Measurements from ENCODE around the gene GFI1B. TPM values are rescaled to one million over a fixed set of nuclear protein-coding genes. Genes with fewer than 3 reads are reported as not detected.

Gene GFI1B
- polyA plus RNA-seq, 2 of the 4 experiments (the other 2 are of a cell fraction): 0.09 TPM; not detected in 1

GRCh38 chr9:132988244-132989013 is 9.9 kb downstream of the GFI1B start:
- no peak for FAIRE-seq
- Histone ChIP-seq H3K4me2 (no peak overlapping the region), H3K4me3 (no peak overlapping the region), H3K4me1 (no peaks in the 10 kb centered on the region), H3K27ac (no peak overlapping the region), H3K9me3 (no peaks in the 10 kb centered on the region)
- TF ChIP-seq NR3C1 (IDR thresholded peaks at IDR 0.05) (no peak), CBX8 (IDR thresholded peaks at IDR 0.05) (no peak), PHF8 (IDR thresholded peaks at IDR 0.05; ENCODE audit: borderline replicate concordance, low read depth) (no peak), RARB (CRISPR knock-in tag; IDR thresholded peaks at IDR 0.05) (no peak), ESRRA (IDR thresholded peaks at IDR 0.05; ENCODE audit: borderline replicate concordance, low read length) (no peak), E2F6 (IDR thresholded peaks at IDR 0.05; ENCODE audit: borderline replicate concordance, low read depth) (no peak), HDAC2 (IDR thresholded peaks at IDR 0.05) (no peak), CTCF (IDR thresholded peaks at IDR 0.05) (no peak), USF2 (IDR thresholded peaks at IDR 0.05) (no peak), MAX (IDR thresholded peaks at IDR 0.05) (no peak), FOXS1 (CRISPR knock-in tag; IDR thresholded peaks at IDR 0.05) (no peak), KDM1A (IDR thresholded peaks at IDR 0.05; ENCODE audit: low read depth) (no peak), FOSB (CRISPR knock-in tag; IDR thresholded peaks at IDR 0.05) (no peak), HES2 (IDR thresholded peaks at IDR 0.05) (no peak), KDM5A (IDR thresholded peaks at IDR 0.05) (no peak), EP300 (IDR thresholded peaks at IDR 0.05) (no peak), EHF (CRISPR knock-in tag; IDR thresholded peaks at IDR 0.05) (no peak)
- no peak for ATAC-seq
- POLR2A ChIA-PET: no interaction called here
- CTCF ChIA-PET: interaction anchor here (1.1 to 7.3 kb wide), 5 partner anchors 11 to 34 kb away, joined by 3 to 40 read pairs (median 7); partner anchors contain the start of gene GFI1B
- DNase-seq (ENCODE audit: low read depth in 1 of 2, low spot score in 1 of 2): no peak
- WGBS (ENCODE audit: missing lambda C conversion rate): 56% methylated on average over 14 of the region's 14 CpGs

GRCh38 chr9:132989014-132989310 is 10.5 kb downstream of the GFI1B start:
- 82% methylated on average over 13 of the region's 13 CpGs for WGBS (ENCODE audit: missing lambda C conversion rate)
- no peak overlapping the region for H3K4me3 ChIP-seq
- H3K4me1 ChIP-seq: no peaks in the 10 kb centered on the region
- no peak overlapping the region for H3K4me2 ChIP-seq
- CTCF ChIA-PET: interaction anchor here (1.9 to 7.3 kb wide), 3 partner anchors 12 to 33 kb away, joined by 7 to 40 read pairs (median 9); partner anchors contain the start of gene GFI1B
- POLR2A ChIA-PET: no interaction called here
- ATAC-seq (no peak), FAIRE-seq (no peak), DNase-seq (ENCODE audit: low read depth in 1 of 2, low spot score in 1 of 2) (no peak)
- TF ChIP-seq HEYL (CRISPR knock-in tag; IDR thresholded peaks at IDR 0.05) (no peak), ATOH8 (CRISPR knock-in tag; IDR thresholded peaks at IDR 0.05; ENCODE audit: low read depth) (no peak), CBX8 (IDR thresholded peaks at IDR 0.05) (no peak), HOXA7 (CRISPR knock-in tag; IDR thresholded peaks at IDR 0.05) (no peak), BCL3 (IDR thresholded peaks at IDR 0.05) (no peak), RCOR1 (IDR thresholded peaks at IDR 0.05; ENCODE audit: low read depth, low read length) (no peak), POLR2A (IDR thresholded peaks at IDR 0.05; ENCODE audit: low read length) (no peak), FOXS1 (CRISPR knock-in tag; IDR thresholded peaks at IDR 0.05) (no peak), NFE2L2 (conservative IDR thresholded peaks at IDR 0.05; ENCODE audit: low read length) (no peak), FOSL2 (IDR thresholded peaks at IDR 0.05) (no peak), FOSL2 (CRISPR knock-in tag; IDR thresholded peaks at IDR 0.05) (no peak), MAFK (IDR thresholded peaks at IDR 0.05; ENCODE audit: partially characterized antibody) (no peak), ZNF302 (CRISPR knock-in tag; IDR thresholded peaks at IDR 0.05) (no peak), CHD4 (IDR thresholded peaks at IDR 0.05; ENCODE audit: borderline replicate concordance) (no peak), MYC (IDR thresholded peaks at IDR 0.05; ENCODE audit: borderline replicate concordance, low read length) (no peak)
- H3K9me3 ChIP-seq: no peaks in the 10 kb centered on the region
- H3K27ac ChIP-seq: no peak overlapping the region
